ENCODE results near the gene MRPL42.
"Not testable (repeated sequence)": the region's sequence is repeated elsewhere in the genome, so short reads cannot be mapped to it uniquely, and the experiment has no call there.

Gene MRPL42

GRCh38 chr12:93467351-93468007 is at the start of gene MRPL42:
MRPL42 (plus strand) TSS chr12:93467514; CDS start chr12:93469286, 1,772 bp downstream.
- peak; percentile 86 for DNase-seq

GRCh38 chr12:93417967-93418480 is 49.3 kb upstream of the MRPL42 start:
- DNase-seq: no peak

- peak; percentile 62 for DNase-seq
These were observed 47.8 kb upstream of the MRPL42 start for GRCh38 chr12:93419388-93420034.

GRCh38 chr12:93422050-93422449 is 45.3 kb upstream of the MRPL42 start:
- DNase-seq: no peak

- no peak for DNase-seq
These were observed 41.4 kb upstream of the MRPL42 start for GRCh38 chr12:93425736-93426411.

- DNase-seq: no peak
These were observed 40.9 kb upstream of the MRPL42 start for GRCh38 chr12:93426412-93426805.

GRCh38 chr12:93427779-93428564 is 39.3 kb upstream of the MRPL42 start:
- peak; percentile 55 for DNase-seq

GRCh38 chr12:93429448-93429847 is 37.9 kb upstream of the MRPL42 start:
- DNase-seq: no peak

- no peak for DNase-seq
These were observed 37.5 kb upstream of the MRPL42 start for GRCh38 chr12:93429852-93430251.

- DNase-seq: peak; percentile 49
These were observed 37.0 kb upstream of the MRPL42 start for GRCh38 chr12:93430280-93430679.

- not testable (repeated sequence) for DNase-seq
These were observed 35.3 kb upstream of the MRPL42 start for GRCh38 chr12:93432031-93432430.

GRCh38 chr12:93434256-93434865 is 33.0 kb upstream of the MRPL42 start:
- DNase-seq: no peak

GRCh38 chr12:93438266-93439050 is 28.9 kb upstream of the MRPL42 start:
- no peak for DNase-seq

- no peak for DNase-seq
These were observed 27.1 kb upstream of the MRPL42 start for GRCh38 chr12:93440043-93440835.

- DNase-seq: no peak
These were observed 26.2 kb upstream of the MRPL42 start for GRCh38 chr12:93441081-93441616.

- peak; percentile 95 for DNase-seq
These were observed 25.5 kb upstream of the MRPL42 start, which contains the start of gene UBE2N for GRCh38 chr12:93441617-93442410. UBE2N (minus strand) TSS chr12:93441947; CDS start chr12:93441884, 63 bp downstream.

- no peak for DNase-seq
These were observed 24.6 kb upstream of the MRPL42 start for GRCh38 chr12:93442411-93443340.

- no peak for DNase-seq
These were observed 23.7 kb upstream of the MRPL42 start for GRCh38 chr12:93443576-93443975.
